GM21528 (cell line): Measurements from ENCODE around the gene NCOA6.
"Not testable (repeated sequence)": the region's sequence is repeated elsewhere in the genome, so short reads cannot be mapped to it uniquely, and the experiment has no call there.

Source experiments
- ATAC-seq: cut with Tn5 transposase; IDR thresholded peaks from one replicate; pipeline ENCODE4 v1.9.1; 2021; ENCODE audit warnings: mild to moderate bottlenecking, moderate library complexity; ENCODE audit not compliant: unreplicated experiment, low FRiP score

NCOA6 gene

DNA sequence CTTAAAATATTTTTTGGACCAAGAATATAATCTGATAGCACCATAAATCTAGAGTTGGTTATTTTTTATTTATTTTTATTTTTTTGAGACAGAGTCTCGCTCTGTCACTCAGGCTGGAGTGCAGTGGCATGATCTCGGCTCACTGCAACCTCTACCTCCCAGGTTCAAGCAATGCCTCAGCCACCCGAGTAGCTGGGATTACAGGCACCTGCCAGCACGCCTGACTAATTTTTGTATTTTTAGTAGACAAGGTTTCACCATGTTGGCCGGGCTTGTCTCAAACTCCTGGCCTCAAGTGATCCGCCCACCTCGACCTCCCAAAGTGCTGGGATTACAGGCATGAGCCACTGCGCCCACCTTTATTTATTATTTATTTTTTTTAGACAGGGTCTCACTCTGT, 45.2 kb downstream of the NCOA6 start:
- ATAC-seq, result not testable (repeated sequence)

GRCh38 chr20:34776177-34776576, 49.3 kb downstream of the NCOA6 start:
- no peak for ATAC-seq

DNA sequence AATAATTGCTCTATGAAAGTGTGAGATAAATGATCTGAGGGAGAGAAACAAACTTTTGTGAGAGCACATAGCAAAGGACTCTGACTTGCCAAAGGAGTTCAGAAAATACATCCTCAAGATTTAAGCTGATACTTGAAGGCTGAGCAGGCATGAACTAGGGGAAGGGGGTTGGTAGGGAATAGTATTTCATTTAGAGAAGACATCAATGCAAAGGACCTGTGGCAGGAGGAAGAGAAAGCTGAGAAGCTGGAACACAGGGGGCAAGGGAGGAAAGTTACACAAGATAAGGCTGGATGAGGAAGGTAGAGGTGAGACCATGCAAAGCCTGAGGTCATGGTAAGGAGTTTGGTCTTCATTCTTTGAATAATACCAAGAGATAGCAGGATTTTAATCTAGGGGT, 50.6 kb downstream of the NCOA6 start:
- no peak for ATAC-seq

GRCh38 chr20:34774449-34774848, 51.0 kb downstream of the NCOA6 start:
- no peak for ATAC-seq

DNA sequence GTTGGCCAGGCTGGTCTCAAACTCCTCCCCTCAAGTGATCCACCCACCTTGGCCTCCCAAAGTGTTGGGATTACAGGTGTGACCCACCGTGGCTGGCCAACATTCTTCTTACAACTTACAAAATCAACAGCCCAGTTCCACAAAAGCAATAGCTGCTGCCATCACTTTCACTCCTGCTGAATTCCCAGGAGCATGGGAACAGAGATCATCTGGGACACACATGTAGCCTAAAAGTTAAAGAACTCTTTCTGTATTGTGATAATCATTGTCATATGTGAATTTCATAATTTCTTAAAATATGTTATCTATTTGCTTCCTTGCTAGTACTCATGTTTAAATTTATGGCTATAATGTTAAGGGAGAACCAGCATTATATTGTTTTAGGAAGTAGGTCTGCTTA, 51.7 kb downstream of the NCOA6 start:
- ATAC-seq, result no peak

- ATAC-seq, result no peak
These were observed 53.0 kb downstream of the NCOA6 start for GRCh38 chr20:34772437-34772836.

DNA sequence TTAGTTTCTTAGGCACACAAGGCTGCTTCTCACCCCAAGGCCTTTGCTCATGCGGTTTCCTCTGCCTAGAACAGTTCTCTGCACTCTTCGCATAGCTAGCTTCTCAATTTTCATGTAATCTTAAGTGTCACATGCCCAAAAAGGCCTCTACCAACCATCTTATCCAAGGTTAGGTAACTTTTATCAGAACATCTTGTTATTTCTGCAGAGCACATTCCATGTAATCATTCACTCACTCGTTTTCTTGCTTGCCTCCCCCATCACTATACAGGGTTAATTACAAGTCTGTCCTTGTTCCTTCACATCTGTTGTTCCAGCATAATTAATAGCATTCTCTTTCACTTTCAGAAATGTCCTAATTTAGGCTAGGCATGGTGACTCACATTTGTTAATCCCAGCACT, 53.8 kb downstream of the NCOA6 start:
- no peak for ATAC-seq

DNA sequence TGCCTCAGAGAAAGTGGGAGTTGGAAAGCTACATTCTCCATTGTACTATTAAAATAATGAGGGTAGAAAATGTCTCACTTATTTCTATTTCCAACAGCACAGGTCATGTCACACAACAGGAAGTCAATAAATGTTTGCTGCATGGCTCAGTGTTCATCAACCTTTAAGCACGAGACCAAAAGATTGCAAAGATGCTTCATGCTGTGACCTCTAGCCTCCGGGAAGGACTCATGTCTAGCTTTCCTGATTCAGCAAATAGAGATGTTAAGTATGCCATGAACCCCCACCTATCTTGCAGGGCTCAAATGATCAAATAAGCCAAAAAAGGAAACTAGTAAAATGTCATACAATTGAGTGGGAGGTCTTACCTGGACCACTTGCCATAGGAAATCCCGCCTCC, 57.4 kb downstream of the NCOA6 start:
- no peak for ATAC-seq

GRCh38 chr20:34762031-34762555, 63.4 kb downstream of the NCOA6 start:
- ATAC-seq, result no peak

DNA sequence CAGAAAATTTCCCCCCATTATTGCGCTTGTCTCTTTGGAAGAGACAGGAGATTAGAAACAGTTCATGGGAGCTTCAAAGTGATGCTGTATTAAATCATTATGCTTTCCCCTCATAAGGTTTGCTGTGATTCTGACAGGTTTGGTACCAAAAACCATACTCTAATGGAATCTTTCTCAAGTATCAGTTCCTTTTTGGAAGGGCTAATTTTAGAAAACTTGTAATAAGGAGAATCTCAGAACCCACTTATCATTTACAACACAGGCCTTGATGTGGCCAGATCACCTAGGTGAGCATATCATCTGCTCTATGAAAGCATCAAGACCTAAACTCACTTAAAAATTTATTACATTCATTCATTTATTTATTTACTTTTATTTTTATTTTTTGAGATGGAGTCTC, 70.1 kb downstream of the NCOA6 start:
- ATAC-seq, result no peak

GRCh38 chr20:34754611-34755010, 70.8 kb downstream of the NCOA6 start:
- ATAC-seq, result no peak

DNA sequence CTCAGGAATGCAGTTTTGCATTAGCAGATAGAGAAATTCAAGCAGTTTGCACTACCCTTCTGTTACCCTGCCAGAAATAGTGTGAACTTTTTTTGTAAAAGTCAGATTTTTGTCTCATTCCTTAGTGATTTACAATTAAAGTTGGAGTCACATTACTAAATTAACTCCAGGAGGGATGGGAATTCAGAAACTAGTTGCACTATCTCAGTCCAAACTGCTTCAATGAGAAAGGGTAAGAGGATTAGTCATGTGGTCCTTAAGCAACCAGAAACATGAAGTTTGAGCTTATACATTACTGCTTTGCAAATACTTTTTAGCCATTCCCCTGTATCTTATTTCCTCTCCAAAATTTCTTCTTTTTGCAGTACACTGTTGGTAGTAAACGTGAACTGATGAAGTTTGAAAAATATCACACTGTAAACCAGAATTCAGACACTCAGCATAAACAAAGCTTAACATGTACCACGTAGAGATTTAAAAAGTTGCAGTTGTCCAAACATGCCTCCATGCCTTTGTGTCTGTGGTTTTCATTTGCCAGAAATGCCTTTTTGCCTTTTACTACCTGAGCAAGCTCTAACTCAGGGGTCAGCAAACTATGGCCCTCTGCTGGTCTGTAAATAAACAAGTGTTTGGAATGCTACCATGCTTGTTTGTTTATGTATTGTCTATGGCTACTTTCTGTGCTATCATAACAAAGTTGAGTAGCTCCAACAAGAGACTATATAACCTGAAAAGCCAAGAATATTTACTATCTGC, 71.6 kb downstream of the NCOA6 start:
- no peak for ATAC-seq

DNA sequence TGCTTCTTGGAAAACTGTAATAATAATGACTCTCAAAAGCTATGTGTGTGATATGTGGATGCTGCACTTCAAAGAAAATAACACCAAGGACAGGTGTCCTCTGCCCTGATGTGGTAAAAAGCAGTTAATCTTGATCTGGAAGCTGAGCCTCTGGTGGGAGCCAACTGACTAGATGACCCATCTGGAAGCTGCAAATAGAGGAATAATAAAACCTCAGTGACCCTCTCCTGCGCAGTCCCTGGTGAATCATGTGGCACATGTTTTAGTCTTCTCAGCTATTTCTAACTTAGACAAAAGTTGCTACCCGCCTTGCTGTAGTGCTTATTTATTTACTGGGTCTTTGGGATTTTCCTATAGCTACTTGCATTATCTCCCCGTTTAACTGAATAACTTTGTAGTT, 74.0 kb downstream of the NCOA6 start:
- no peak for ATAC-seq

- no peak for ATAC-seq
These were observed 75.0 kb downstream of the NCOA6 start for GRCh38 chr20:34750484-34750883.

- ATAC-seq, result no peak
These were observed 76.7 kb downstream of the NCOA6 start for GRCh38 chr20:34748709-34749108.

DNA sequence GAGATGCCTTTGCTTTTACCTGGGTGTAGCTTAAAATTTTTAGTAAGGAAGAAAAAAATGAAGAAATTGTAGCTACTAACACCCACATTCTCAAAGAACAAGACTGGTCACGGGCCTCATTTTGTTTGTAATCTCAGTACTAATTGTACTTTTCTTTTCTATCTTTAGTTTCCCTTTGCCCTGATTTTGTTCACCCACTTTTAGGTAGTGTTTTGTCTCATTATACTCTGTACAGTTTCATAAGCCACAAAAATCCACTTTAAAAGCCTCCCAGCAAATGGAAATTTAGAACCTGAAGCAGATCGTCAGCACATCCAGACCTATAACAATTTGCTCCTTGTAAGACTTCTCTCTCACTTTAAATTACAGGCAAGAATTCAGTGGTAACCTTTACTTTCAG, 78.0 kb downstream of the NCOA6 start:
- no peak for ATAC-seq

- no peak for ATAC-seq
These were observed 78.8 kb downstream of the NCOA6 start for GRCh38 chr20:34746674-34747073.

DNA sequence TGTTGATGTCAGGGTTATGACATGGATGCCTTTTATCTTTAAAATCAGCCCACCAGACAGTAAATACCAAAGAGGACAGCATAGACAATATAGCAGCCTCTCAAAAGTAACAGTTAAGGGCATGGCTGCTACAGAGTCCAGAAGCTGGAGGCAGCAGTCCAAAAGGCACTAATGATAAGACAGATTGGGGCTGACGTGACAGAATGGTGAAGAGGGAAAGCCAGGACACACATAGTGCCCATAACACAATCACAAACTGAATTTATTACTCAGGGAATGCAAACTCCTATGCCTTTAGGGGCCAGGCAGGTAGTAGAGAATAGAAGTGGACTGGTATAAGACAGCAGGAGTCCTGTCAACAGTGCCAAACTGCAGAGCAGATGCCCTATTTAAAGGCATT, 80.6 kb downstream of the NCOA6 start:
- no peak for ATAC-seq

DNA sequence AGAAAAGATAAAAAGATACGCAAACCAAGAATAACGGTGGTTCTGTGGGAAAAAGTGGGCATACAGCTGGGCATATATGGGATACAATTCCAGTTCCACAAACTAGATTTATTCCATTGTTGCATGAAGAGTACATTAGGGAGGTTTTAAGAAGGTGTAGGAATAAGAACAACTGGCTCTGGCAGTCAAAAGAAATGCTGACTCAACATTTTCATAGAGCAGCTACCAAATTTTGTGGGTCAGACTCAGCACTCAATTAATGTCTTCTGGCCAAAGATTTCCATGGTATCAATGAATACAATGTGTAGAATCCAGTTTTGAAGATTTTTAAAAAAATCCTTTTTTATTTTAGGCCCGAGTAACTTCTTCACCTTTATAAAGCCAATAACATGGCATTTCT, 81.1 kb downstream of the NCOA6 start:
- no peak for ATAC-seq

- ATAC-seq, result no peak
These were observed 82.4 kb downstream of the NCOA6 start for GRCh38 chr20:34743039-34743438.

- no peak for ATAC-seq
These were observed 89.2 kb downstream of the NCOA6 start for GRCh38 chr20:34736106-34736735.

- no peak for ATAC-seq
These were observed 92.9 kb downstream of the NCOA6 start for GRCh38 chr20:34732523-34732922.
